Testis (tissue), 3 donors: ENCODE results near the gene BEGAIN. TPM values are rescaled to one million over a fixed set of nuclear protein-coding genes. Genes with fewer than 3 reads are reported as not detected.

Source experiments
- DNase-seq: peaks from one replicate; pipeline ENCODE4 v3.0.0-alpha.2; 2019
- H3K27ac ChIP-seq, 2 donors: fragments of 200-600 bp; sonication (generic); one replicate each; pipeline ENCODE4 v1.5.1; 2019
- H3K27me3 ChIP-seq: fragments of 200-600 bp; sonication (generic); one replicate; pipeline ENCODE4 v1.5.1; 2019
- H3K36me3 ChIP-seq: fragments of 200-600 bp; sonication (generic); one replicate; pipeline ENCODE4 v1.5.1; 2017; ENCODE audit warnings: low read depth; ENCODE audit errors: missing control alignments
- H3K4me1 ChIP-seq: fragments of 200-600 bp; sonication (generic); one replicate; pipeline ENCODE4 v1.5.1; 2019
- H3K4me3 ChIP-seq, 2 donors: fragments of 200-600 bp; sonication (generic); one replicate each; pipeline ENCODE4 v1.5.1; 2017 to 2019
- H3K9me3 ChIP-seq: fragments of 200-600 bp; sonication (generic); one replicate; pipeline ENCODE4 v1.5.1; 2017
- CTCF ChIP-seq, 3 experiments: fragments of 450-650 bp in 2 of 3; fragments of 200-600 bp in 1 of 3; sonication (generic) in 1 of 3; IDR thresholded peaks; one replicate each; pipeline ENCODE4 v1.5.1; 2016 to 2019; ENCODE audit warnings: antibody characterized with exemption in 3 of 3, mild to moderate bottlenecking in 2 of 3, moderate library complexity in 1 of 3
- POLR2A ChIP-seq: fragments of 450-650 bp; IDR thresholded peaks from one replicate; pipeline ENCODE4 v1.6.1; 2017; ENCODE audit warnings: antibody characterized with exemption, mild to moderate bottlenecking, moderate library complexity
- WGBS, 2 donors: methylation state at CpG; one replicate each; pipeline ENCODE4 v1.1.5; 2018; 5-methylcytosine and 5-hydroxymethylcytosine counted together
- intact Hi-C: fragments of 100-400 bp; cut with DNase I; formaldehyde crosslinking; loops from one replicate; pipeline ENCODE4 v1.15.1; 2023; ENCODE audit warnings: low total_unique reads
- polyA plus RNA-seq: library from polyadenylated mRNA; stranded (reverse); fragments of 350-450 nt; fragmentation: Illumina TruSeq; extraction: RNeasy Lipid Tissue Mini Kit (QIAGEN cat#74804); gene quantifications from one replicate; pipeline ENCODE4 v1.2.3, GENCODE V29; 2014; ENCODE audit warnings: low read depth, low replicate concordance; ENCODE audit not compliant: insufficient read depth
- total RNA-seq, 2 donors: library from RNA; depleted of rRNA; stranded (reverse); fragments of >200 nt; gene quantifications; one replicate each; pipeline ENCODE4 v1.2.3, GENCODE V29; 2016

Gene BEGAIN
- total and polyA plus RNA-seq, 3 donors from 2014 or later: 4.5 to 7.6 (median 6.9) TPM

DNA sequence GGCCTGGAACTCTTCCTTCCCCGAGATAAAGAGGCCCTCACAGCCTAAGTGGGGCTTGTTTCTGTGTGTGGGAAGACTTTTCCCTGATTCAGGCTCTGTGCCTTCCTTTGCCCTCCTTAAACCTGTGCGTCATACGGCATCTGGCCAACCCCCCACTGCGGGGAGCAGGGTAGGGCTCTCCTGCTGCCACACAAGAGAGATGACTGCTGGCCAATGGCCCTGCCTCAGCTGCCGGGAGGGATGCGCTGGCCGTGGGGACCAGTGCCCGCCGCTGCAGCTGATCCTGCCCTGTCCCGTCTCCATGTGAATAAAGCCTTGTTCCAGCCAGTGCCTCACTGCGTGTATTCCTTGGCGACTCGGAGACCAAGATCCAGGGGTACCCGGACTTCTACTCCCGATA lies 42.5 kb upstream of the BEGAIN start:
- H3K4me3 ChIP-seq: no peak overlapping the region
- H3K4me1 ChIP-seq: no peaks in the 10 kb centered on the region
- TF ChIP-seq CTCF (IDR thresholded peaks at IDR 0.05) (no peak), POLR2A (no peak)
- H3K36me3 ChIP-seq: no peaks in the 10 kb centered on the region
- no peak overlapping the region for H3K27ac ChIP-seq
- no peaks in the 10 kb centered on the region for H3K27me3 ChIP-seq
- intact Hi-C loops: no loop called here
- no peaks in the 10 kb centered on the region for H3K9me3 ChIP-seq
- no peak for DNase-seq
- WGBS, 2 donors: 85 to 90% methylated on average over 9 to 15 of the region's 15 CpGs

DNA sequence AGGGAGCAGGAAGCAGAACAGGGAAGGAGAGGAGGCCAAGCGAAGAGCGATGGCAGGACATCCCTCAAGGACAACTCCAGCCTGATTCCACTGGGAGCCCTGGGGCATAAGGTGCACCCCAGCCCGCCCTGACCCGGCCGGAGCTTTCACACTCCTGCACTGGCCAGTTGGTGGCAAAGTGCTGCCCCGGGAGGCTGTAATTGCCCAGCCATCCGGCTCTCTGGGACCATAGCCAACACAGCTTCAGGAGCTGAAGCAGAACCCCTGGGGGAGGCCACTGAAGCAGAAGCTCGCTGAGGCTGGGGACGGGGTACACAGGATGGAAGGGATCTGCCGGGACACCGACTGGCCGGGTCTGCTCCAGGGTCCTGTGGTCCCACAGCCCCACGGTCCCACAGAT lies 41.9 kb upstream of the BEGAIN start:
- intact Hi-C loops: no loop called here
- no peak for DNase-seq
- Histone ChIP-seq H3K27ac (no peak overlapping the region), H3K36me3 (no peaks in the 10 kb centered on the region), H3K9me3 (no peaks in the 10 kb centered on the region), H3K4me1 (no peaks in the 10 kb centered on the region), H3K4me3 (no peak overlapping the region), H3K27me3 (no peaks in the 10 kb centered on the region)
- TF ChIP-seq POLR2A (no peak), CTCF (IDR thresholded peaks at IDR 0.05) (no peak)
- WGBS, 2 donors: 82 to 89% methylated on average over 5 to 13 of the region's 13 CpGs

DNA sequence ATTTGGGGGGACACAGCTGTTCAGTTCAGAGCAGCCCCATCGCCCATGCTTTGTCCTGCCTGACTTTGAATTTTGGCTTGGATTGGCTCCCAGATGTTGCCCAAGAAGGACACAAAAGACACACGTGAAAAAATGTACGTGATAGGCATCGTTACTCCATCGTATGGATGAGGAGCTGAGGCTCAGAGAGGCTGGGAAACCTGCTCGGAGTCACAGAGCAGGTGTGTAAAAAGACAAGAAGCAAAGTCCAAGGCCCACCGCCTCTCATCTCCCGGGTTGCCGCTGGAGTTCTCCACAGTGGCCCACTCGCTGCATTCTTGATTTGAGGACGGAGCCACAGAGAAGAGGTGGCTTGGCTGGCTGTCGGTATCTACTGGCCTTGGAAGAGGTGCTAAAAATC lies 41.0 kb upstream of the BEGAIN start:
- Histone ChIP-seq H3K4me1 (no peaks in the 10 kb centered on the region), H3K4me3 (no peak overlapping the region), H3K27me3 (no peaks in the 10 kb centered on the region), H3K27ac (no peak overlapping the region), H3K36me3 (no peaks in the 10 kb centered on the region), H3K9me3 (no peaks in the 10 kb centered on the region)
- intact Hi-C loops: no loop called here
- 91 to 94% methylated on average over 12 of the region's 12 CpGs for WGBS, 2 donors
- TF ChIP-seq CTCF (IDR thresholded peaks at IDR 0.05) (no peak), POLR2A (no peak)
- DNase-seq: no peak

- Histone ChIP-seq H3K9me3 (no peaks in the 10 kb centered on the region), H3K36me3 (no peaks in the 10 kb centered on the region), H3K27me3 (no peaks in the 10 kb centered on the region), H3K27ac (no peak overlapping the region), H3K4me3 (no peak overlapping the region), H3K4me1 (no peaks in the 10 kb centered on the region)
- WGBS, 2 donors: 94 to 96% methylated on average over 1 of the region's 1 CpG
- intact Hi-C loops: no loop called here
- no peak for DNase-seq
- no peak for TF ChIP-seq CTCF (IDR thresholded peaks at IDR 0.05)
- TF ChIP-seq POLR2A: no peak
Observed at GRCh38 chr14:100626614-100627013, 39.4 kb upstream of the BEGAIN start.

DNA sequence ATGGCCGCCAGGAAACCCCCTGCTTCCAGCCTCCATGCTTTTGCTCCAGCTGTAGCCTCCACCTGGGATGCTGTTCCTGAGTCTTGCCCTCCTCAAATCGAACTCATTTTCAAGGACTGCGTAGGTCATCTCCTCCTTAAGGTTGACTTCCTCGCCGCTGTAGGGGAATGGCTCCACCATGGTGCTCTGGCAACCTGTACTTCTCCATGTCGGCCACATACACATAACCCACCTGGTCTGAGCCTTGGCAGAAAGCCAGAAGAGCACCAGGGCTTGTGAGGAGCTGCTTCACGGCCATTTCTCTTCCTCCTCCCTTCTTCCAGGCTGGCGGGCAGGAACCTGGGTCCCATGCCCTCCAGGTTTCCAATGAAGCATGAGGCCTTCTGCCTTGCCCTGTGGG lies 36.7 kb upstream of the BEGAIN start:
- no peaks in the 10 kb centered on the region for H3K36me3 ChIP-seq
- H3K27me3 ChIP-seq: no peaks in the 10 kb centered on the region
- no peak for TF ChIP-seq POLR2A
- TF ChIP-seq CTCF (IDR thresholded peaks at IDR 0.05): no peak
- WGBS, 2 donors: 84 to 86% methylated on average over 8 of the region's 8 CpGs
- H3K27ac ChIP-seq: no peak overlapping the region
- no peak for DNase-seq
- intact Hi-C loops: no loop called here
- H3K9me3 ChIP-seq: no peaks in the 10 kb centered on the region
- no peaks in the 10 kb centered on the region for H3K4me1 ChIP-seq
- no peak overlapping the region for H3K4me3 ChIP-seq
